HG03196 (cell line): ENCODE measurements around the gene ATXN7L1.
"Not testable (repeated sequence)": the region's sequence is repeated elsewhere in the genome, so short reads cannot be mapped to it uniquely, and the experiment has no call there.

ENCODE experiments used
- ATAC-seq: cut with Tn5 transposase; IDR thresholded peaks from one replicate; pipeline ENCODE4 v1.9.1; 2021; ENCODE audit not compliant: unreplicated experiment

Gene ATXN7L1

GRCh38 chr7:105708763-105709080, 167.7 kb downstream of the ATXN7L1 start:
- no peak for ATAC-seq

- ATAC-seq = no peak
Measured at GRCh38 chr7:105707967-105708762, 168.2 kb downstream of the ATXN7L1 start.

DNA sequence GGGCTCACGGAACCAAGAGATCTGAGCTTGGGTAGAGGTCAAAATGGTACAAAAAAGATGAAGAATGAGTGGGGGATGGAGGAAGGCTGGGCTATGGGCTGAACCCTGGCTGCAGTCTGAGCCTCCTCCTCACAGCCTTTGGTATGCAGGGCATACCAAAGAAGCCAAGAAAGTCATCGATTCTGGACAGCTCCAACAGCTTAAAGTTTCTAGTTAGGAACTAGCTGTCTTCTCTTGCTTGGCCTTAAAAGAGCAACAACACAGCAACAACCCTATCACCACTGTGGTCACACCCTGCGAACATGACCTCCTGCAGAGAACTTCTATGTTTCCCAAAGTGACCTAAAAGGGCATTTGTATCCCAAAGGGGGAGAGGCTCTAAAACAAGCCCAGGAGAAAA, 169.0 kb downstream of the ATXN7L1 start:
- ATAC-seq = no peak

- no peak for ATAC-seq
Measured at GRCh38 chr7:105705427-105705826, 171.0 kb downstream of the ATXN7L1 start.

- no peak for ATAC-seq
Measured at GRCh38 chr7:105703207-105703930, 173.0 kb downstream of the ATXN7L1 start.

DNA sequence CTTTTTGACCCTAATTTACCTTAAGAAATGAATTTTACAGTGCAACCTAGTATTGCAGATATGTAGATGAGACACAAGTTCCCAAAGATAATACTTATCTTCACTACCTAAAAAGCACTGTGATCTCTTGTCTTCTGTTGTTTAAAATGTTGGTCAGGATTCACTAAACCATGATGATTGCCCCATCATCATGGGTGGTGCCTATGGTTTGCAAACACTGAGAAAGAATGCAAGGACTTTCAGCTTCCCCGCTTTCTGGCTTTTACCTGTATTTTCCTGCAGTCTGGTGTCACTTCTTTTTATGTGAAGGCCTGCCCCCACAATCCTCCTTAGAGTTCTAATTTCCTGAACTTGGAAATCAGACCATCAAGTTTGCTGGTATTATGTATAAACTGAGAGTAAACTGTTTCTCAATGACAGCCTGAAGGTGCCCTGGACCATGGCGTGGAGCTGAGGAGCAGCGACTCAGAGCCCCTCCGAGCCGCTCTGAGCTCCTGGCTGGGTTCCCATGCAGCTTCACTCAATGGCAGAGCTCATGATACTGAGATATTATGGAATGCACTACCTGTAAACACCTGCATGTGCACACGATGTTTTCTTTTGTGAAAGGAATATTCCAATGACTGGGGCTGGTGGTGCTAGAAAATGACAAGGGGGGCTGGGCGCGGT, 176.7 kb downstream of the ATXN7L1 start:
- no peak for ATAC-seq

GRCh38 chr7:105698531-105698930, 177.9 kb downstream of the ATXN7L1 start:
- no peak for ATAC-seq

- ATAC-seq = no peak
Measured at GRCh38 chr7:105697753-105698152, 178.6 kb downstream of the ATXN7L1 start.

GRCh38 chr7:105697169-105697568, 179.2 kb downstream of the ATXN7L1 start:
- ATAC-seq = not testable (repeated sequence)

GRCh38 chr7:105693576-105693975, 182.8 kb downstream of the ATXN7L1 start:
- no peak for ATAC-seq

GRCh38 chr7:105691680-105692564, 184.5 kb downstream of the ATXN7L1 start:
- ATAC-seq = no peak

- ATAC-seq = no peak
Measured at GRCh38 chr7:105691082-105691679, 185.2 kb downstream of the ATXN7L1 start.

- ATAC-seq = no peak
Measured at GRCh38 chr7:105690325-105690945, 186.0 kb downstream of the ATXN7L1 start.

DNA sequence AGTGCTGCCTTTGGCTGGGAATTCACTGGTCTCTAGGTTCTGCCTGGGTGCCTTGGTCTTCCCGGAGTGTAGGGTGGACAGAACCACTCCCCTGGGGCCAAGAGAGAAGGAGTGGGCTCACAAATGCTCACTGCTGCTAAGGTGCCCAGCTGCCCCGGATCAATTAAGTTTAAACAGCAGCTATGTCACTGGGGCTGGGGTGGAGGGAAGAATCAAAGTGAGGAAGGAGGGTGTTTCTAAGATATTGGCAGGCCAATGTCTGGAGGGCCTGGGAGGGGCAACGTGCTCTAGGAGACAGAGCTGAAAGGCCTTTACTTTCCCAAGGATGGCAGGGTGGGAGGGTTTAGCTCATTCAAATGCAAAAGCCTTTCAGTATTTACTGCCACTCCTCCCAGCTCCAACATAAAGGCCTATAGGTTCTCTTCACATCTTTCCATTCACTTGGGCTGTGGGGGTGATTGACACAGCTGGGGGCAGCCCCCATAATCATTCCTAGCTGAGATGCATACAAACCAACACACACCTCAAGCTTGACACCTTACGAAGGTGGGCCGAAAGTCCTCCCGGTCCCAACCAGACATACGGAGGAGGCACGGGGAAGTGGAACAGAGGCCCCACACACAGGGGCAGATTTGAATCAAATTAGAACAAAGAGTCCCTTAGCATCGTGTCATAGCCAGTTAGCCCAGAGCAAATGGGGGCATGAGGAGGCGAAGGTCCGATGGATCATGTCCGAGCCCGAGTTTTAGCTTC, 187.2 kb downstream of the ATXN7L1 start:
- no peak for ATAC-seq

DNA sequence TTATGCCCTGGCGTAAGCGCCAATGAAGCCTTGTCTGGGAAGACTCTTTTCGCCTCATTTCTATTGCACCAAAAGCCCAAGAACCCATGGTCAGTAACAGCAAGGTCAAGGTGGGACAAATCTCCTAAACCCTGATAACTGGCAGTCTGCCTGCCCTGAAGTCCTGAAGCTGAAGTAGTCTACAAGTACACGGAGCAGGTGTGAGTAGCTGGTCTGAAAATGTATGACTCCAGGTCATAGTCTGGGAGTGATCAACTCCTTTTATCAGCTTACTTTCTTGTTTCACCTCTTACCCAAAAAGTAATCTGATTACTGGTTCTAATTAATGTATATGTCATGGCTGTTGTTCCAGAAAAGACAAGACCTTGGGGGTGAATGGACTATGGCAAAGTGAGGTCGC, 187.8 kb downstream of the ATXN7L1 start:
- no peak for ATAC-seq

DNA sequence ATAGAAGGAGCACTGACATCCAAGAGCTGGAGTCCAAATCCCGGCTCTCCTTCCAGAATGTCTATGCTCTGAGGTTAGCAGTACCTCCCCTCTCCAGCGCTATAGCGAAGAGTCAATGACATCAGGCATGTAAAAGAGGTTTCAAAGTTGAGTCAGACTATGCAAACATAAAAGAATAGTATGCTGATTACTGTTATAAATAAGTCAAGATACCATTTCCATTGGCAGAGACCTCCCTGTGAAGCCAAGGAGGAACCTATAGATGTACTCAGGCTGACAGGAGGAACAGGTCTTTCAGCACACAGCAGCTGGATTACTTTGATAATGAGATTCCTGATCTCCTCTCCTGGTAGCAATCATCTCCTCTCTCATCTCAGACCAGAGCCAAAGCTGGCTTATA, 191.2 kb downstream of the ATXN7L1 start:
- ATAC-seq = no peak

DNA sequence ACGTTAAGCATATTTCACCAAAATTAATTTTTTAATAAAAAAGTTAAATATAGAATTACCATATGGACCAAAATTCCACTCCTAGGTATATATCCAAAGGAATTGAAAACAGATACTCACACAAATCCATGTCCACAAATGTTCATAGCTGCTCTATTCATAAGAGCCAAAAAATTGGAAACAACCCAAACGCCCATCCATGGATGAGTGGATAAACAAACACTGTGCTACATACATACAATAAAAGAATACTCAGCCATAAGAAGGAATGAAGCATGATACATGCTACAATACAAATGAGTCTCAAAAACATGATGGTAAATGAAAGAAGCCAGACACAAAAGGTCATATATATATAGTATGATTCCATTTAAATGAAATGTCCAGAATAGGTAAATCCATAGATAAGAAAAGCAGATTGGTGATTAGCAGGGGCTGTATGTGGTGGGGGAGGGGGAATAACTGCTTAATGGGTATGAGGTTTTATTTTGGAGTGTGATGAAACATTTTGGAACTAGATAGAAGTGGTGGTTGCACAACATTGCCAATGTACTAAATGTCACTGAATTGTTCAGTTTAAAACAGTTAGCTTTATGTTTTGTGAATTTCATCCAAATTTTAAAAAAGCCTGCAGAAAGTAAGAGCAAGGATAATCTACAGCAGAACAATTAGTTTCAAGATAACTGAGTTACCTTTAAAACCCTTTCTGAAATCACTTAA, 193.9 kb downstream of the ATXN7L1 start:
- no peak for ATAC-seq

DNA sequence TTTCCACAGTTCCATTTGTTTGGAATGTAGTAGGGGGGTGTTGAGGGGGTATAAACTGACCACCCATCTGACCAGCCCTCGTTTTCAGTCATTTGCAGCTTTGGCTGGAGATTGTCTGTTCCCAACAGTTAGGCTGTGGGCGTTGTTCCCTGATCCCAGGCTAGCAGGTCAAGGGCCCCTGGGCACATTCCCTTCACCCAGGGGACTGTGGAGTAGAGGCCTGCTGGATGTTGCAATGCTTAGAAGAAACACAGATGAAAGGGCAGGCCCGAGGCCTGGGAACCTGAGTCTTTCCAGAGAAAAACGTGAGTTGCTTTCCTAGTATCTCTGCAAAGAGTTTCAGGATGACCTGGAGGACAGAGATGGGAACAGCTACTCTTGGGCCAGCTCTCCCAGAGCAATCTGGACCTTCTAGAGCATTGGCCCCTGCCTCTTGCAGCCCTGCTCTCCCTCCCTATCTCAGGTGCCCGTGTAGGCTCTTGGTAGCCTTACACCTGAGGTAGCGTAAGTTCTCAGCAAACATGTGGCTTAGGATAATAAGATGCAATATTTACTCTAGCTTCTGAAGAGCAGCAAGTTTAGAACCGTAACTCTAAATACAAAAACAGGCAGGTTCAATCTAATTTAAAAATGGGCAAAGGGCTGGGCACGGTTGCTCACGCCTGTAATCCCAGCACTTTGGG, 195.8 kb downstream of the ATXN7L1 start:
- no peak for ATAC-seq
